ENCODE results near the gene NPB.

DNA sequence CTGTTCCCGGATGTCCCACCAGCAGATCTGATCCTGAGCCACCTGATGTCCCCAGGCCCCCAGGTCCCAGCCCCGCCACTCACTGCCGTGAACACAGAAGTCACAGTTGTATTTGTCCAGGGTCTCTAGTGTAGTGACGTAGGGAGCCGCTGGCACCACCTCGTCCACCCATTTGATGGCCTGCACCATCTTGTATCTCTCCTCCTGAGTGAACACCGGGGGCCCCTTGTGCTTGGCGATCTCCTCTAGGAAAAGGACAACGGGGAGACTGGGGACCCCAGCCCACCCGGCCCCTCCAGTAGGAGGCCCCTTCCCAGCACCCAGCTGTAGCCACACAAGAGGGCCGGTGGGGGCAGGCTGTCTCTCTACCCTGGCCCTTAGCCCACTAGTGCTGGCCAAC is 6.8 kb downstream of the NPB start:
- TF ChIP-seq ZNF837 (tag by site-specific recombination; IDR thresholded peaks at IDR 0.05) = no peak
- no peak for TF ChIP-seq YY1 (tag by site-specific recombination; IDR thresholded peaks at IDR 0.05)
